Coronary artery (tissue), 2 donors: ENCODE results near the gene PGA4.
"Not testable (repeated sequence)": the region's sequence is repeated elsewhere in the genome, so short reads cannot be mapped to it uniquely, and the experiment has no call there.

ENCODE experiments used
- DNase-seq: peaks from one replicate; pipeline ENCODE4 v3.0.0-alpha.2; 2017; ENCODE audit warnings: low spot score
- H3K27ac ChIP-seq, 2 donors: fragments of 200-600 bp; sonication (generic); one replicate each; pipeline ENCODE4 v1.5.1; 2016 to 2019
- H3K4me3 ChIP-seq: fragments of 200-600 bp; sonication (generic); 2 replicates; pipeline ENCODE4 v1.5.1; 2016; ENCODE audit warnings: mild to moderate bottlenecking, moderate library complexity
- CTCF ChIP-seq: fragments of 200-600 bp; sonication (generic); IDR thresholded peaks from one replicate; pipeline ENCODE4 v1.5.1; 2019; ENCODE audit warnings: antibody characterized with exemption

Gene PGA4

DNA sequence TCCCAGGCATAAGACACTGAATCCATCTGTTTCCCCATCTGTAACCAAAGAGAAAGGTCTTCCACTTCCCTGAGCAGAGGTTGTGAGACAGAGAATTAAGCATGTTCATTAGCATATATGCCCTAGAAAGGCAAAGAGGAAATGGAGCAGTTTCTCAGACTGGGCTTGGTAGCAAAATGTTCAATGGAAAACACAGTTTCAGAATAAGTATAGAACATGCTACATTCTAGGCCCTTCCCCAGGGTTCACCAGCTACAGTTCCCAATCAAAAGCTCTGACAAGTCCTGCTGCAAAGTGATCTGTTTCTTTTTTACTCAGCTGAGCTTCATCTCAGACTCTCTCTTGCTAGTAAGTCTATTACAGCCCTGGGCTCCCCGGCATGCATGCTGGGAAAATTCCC is 30.2 kb downstream of the PGA4 start:
- H3K27ac ChIP-seq, DNase-seq, H3K4me3 ChIP-seq: not testable (repeated sequence)

GRCh38 chr11:61254403-61255025 is 32.4 kb downstream of the PGA4 start:
- peak; percentile 47 for TF ChIP-seq CTCF
- no peak overlapping the region for H3K4me3 ChIP-seq
- DNase-seq, result no peak
- H3K27ac ChIP-seq, result no peak overlapping the region

- H3K27ac ChIP-seq, result no peak overlapping the region
- no peak for DNase-seq
- TF ChIP-seq CTCF, result no peak
- no peak overlapping the region for H3K4me3 ChIP-seq
Observed at GRCh38 chr11:61256710-61257482, 34.7 kb downstream of the PGA4 start.

DNA sequence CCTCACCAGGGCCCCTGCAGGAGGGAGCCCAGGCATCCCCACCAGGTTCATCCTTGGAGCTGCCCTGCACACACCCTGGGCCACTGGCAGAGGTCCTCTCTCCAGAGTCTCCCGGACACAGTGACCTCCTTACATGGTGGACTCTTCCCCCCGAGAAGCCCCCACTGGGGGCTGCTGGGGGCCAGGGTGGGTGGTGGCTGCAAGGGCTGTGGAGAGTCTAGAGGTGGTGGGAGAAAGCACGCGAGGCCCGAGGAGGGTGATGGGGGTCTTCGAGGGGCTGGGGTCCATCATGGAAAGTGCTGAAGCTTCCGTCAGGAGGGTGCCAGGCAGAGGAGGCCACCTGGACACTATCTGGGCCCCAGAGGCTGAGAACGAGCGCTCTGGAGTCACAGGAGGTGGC is 36.4 kb downstream of the PGA4 start:
- DNase-seq, result no peak
- Histone ChIP-seq H3K27ac (no peak overlapping the region), H3K4me3 (no peak overlapping the region)
- no peak for TF ChIP-seq CTCF

GRCh38 chr11:61259363-61259762 is 37.2 kb downstream of the PGA4 start:
- Histone ChIP-seq H3K4me3 (no peak overlapping the region), H3K27ac (no peak overlapping the region)
- DNase-seq, result no peak
- no peak for TF ChIP-seq CTCF

GRCh38 chr11:61264371-61264770 is 42.2 kb downstream of the PGA4 start:
- no peak for DNase-seq
- TF ChIP-seq CTCF, result no peak

GRCh38 chr11:61264795-61265194 is 42.6 kb downstream of the PGA4 start:
- no peak for DNase-seq
- Histone ChIP-seq H3K4me3 (no peak overlapping the region), H3K27ac (no peak overlapping the region)
- TF ChIP-seq CTCF, result no peak

More at GRCh38 chr11:61264371-61264770, 42.2 kb downstream of the PGA4 start:
- Histone ChIP-seq H3K27ac (no peak overlapping the region), H3K4me3 (no peak overlapping the region)
